MM.1S (cell line): Measurements from ENCODE around the gene HEBP2.
A peak's percentile ranks its signal among the peaks of the same experiment; 100 is the strongest.
"Not testable (repeated sequence)": the region's sequence is repeated elsewhere in the genome, so short reads cannot be mapped to it uniquely, and the experiment has no call there.

Source experiments
- DNase-seq: peaks from one replicate; pipeline ENCODE4 v3.0.0-alpha.2; 2015
- H2AFZ ChIP-seq: fragments of 300-600 bp; sonication (generic); 2 replicates; pipeline ENCODE4 v1.6.0; 2016; ENCODE audit warnings: antibody characterized with exemption, low read length
- H3F3A ChIP-seq: fragments of 300-600 bp; sonication (generic); 2 replicates; pipeline ENCODE4 v1.6.1; 2016; ENCODE audit warnings: mild to moderate bottlenecking, antibody characterized with exemption, low read length, moderate library complexity, mixed read lengths; ENCODE audit not compliant: insufficient read depth
- H3K27ac ChIP-seq: fragments of 300-600 bp; sonication (generic); 2 replicates; pipeline ENCODE4 v1.5.1; 2016; ENCODE audit warnings: mild to moderate bottlenecking, low read length
- H3K27me3 ChIP-seq: fragments of 300-600 bp; sonication (generic); replicated peaks from 2 replicates; pipeline ENCODE4 v1.6.0; 2016; ENCODE audit warnings: low read length; ENCODE audit not compliant: insufficient read depth
- H3K36me3 ChIP-seq: fragments of 300-600 bp; sonication (generic); replicated peaks from 2 replicates; pipeline ENCODE4 v1.6.1; 2016; ENCODE audit warnings: mild to moderate bottlenecking, low read length, mixed read lengths; ENCODE audit not compliant: insufficient read depth
- H3K4me1 ChIP-seq: fragments of 300-600 bp; sonication (generic); 2 replicates; pipeline ENCODE4 v1.6.1; 2016; ENCODE audit warnings: low read length, mixed read lengths
- H3K4me2 ChIP-seq: fragments of 300-600 bp; sonication (generic); 2 replicates; pipeline ENCODE4 v1.6.0; 2016; ENCODE audit warnings: low read depth, low read length
- H3K4me3 ChIP-seq: fragments of 300-600 bp; sonication (generic); 2 replicates; pipeline ENCODE4 v1.5.1; 2016; ENCODE audit warnings: low read length, mixed read lengths
- H3K79me2 ChIP-seq: fragments of 300-600 bp; sonication (generic); 2 replicates; pipeline ENCODE4 v1.6.1; 2016; ENCODE audit warnings: mixed run types, low read length, mixed read lengths
- H3K9ac ChIP-seq: fragments of 300-600 bp; sonication (generic); 2 replicates; pipeline ENCODE4 v1.6.1; 2016; ENCODE audit warnings: low read length, mixed read lengths
- H3K9me2 ChIP-seq: fragments of 300-600 bp; sonication (generic); replicated peaks from 2 replicates; pipeline ENCODE4 v1.6.1; 2016; ENCODE audit warnings: mild to moderate bottlenecking, low read length, mixed read lengths; ENCODE audit not compliant: insufficient read depth
- H3K9me3 ChIP-seq: fragments of 300-600 bp; sonication (generic); replicated peaks from 2 replicates; pipeline ENCODE4 v1.6.1; 2016; ENCODE audit warnings: mild to moderate bottlenecking, low read length, mixed read lengths; ENCODE audit not compliant: insufficient read depth
- H4K20me1 ChIP-seq: fragments of 300-600 bp; sonication (generic); 2 replicates; pipeline ENCODE4 v1.6.1; 2016; ENCODE audit warnings: mild to moderate bottlenecking, low read length, moderate library complexity, mixed read lengths; ENCODE audit not compliant: insufficient read depth
- CTCF ChIP-seq: fragments of 300-600 bp; sonication (generic); IDR thresholded peaks from 2 replicates; pipeline ENCODE4 v1.5.1; 2016; ENCODE audit warnings: antibody characterized with exemption, low read length, mixed read lengths
- EZH2 ChIP-seq: fragments of 300-600 bp; sonication (generic); optimal IDR thresholded peaks from 2 replicates; pipeline ENCODE3; 2017; ENCODE audit warnings: low read depth, mild to moderate bottlenecking, antibody characterized with exemption, low read length, mixed read lengths
- EZH2phosphoT487 ChIP-seq: fragments of 300-600 bp; sonication (generic); IDR thresholded peaks from 2 replicates; pipeline ENCODE4 v1.6.1; 2018; ENCODE audit warnings: antibody characterized with exemption, low read length

HEBP2 gene

DNA sequence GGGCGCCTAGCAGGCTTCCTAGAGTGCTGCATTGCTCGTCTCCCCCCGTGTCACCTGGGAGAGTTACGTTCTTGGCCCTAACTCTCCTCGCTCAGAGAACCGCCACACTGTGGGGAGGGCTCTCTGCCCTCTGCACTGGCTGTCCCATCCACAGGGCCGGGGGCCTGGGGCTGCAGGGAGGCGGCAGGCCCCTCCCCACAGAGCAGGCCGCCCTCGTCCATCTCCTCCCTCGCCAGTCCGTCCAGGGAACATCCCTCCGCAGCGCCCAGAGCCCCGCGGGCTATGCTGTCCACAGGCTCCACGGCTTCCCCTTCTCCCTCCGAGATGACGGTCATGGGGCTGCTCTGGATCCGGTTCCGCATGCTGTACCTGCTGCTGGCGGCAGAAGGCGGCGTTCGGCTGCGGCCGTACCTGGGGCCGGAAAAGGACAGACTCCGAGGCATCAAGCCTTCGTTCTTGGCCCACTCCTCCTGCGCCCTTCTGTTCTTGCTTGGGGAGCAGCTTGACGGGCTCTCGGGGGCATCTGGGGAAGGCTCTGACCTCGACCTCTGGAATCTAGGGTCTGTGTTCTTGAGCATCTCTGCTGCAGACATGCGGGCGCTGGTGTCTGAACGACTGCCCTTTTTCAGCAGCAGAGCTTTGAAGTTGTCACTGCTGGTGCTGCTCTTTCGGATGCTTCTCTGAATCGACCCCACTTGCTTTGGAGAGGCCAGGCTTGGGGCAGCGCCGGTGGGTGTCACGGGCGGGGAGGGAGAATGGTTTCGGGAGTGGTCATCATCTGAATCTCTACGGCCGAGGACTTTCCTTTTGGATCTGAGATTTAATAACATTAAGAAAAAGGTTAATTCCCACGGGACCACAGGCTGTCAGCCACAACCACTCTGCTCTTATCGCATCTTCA, 20.2 kb downstream of the HEBP2 start:
- no peaks in the 10 kb centered on the region for H3K27me3 ChIP-seq
- no peak overlapping the region for H3K27ac ChIP-seq
- no peak for TF ChIP-seq EZH2phosphoT487
- TF ChIP-seq CTCF: no peak
- TF ChIP-seq EZH2: no peak
- no peak for DNase-seq
- H3K9me3 ChIP-seq: no peaks in the 10 kb centered on the region
- H3K36me3 ChIP-seq: no peaks in the 10 kb centered on the region
- H3K79me2 ChIP-seq: no peaks in the 10 kb centered on the region
- no peaks in the 10 kb centered on the region for H4K20me1 ChIP-seq
- no peak overlapping the region for H2AFZ ChIP-seq
- H3K4me1 ChIP-seq: no peaks in the 10 kb centered on the region
- H3K4me3 ChIP-seq: no peak overlapping the region
- no peak overlapping the region for H3K9ac ChIP-seq
- no peaks in the 10 kb centered on the region for H3K9me2 ChIP-seq
- no peak overlapping the region for H3K4me2 ChIP-seq
- H3F3A ChIP-seq: no peaks in the 10 kb centered on the region

DNA sequence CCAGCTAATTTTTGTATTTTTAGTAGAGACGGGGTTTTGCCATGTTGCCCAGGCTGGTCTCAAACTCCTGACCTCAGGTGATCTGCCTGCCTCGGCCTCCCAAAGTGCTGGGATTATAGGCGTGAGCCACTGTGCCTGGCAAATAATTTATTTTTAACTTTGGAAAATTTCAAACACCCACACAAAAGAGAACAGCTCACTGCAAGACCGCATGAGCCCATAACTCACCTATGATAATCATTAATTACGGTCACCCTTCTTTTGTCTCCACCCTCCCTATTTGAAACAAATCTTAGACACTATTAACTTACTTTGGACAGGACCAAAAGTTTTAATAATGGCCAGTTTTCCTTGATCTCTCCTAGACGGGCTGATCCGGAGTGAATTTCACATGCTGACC, 21.2 kb downstream of the HEBP2 start:
- H2AFZ ChIP-seq, H3K9ac ChIP-seq, H3K4me3 ChIP-seq, H3K79me2 ChIP-seq, H3K4me2 ChIP-seq, H3K4me1 ChIP-seq, H3K36me3 ChIP-seq, H4K20me1 ChIP-seq, H3F3A ChIP-seq, H3K27me3 ChIP-seq, H3K9me3 ChIP-seq, H3K27ac ChIP-seq, DNase-seq, H3K9me2 ChIP-seq: not testable (repeated sequence)

DNA sequence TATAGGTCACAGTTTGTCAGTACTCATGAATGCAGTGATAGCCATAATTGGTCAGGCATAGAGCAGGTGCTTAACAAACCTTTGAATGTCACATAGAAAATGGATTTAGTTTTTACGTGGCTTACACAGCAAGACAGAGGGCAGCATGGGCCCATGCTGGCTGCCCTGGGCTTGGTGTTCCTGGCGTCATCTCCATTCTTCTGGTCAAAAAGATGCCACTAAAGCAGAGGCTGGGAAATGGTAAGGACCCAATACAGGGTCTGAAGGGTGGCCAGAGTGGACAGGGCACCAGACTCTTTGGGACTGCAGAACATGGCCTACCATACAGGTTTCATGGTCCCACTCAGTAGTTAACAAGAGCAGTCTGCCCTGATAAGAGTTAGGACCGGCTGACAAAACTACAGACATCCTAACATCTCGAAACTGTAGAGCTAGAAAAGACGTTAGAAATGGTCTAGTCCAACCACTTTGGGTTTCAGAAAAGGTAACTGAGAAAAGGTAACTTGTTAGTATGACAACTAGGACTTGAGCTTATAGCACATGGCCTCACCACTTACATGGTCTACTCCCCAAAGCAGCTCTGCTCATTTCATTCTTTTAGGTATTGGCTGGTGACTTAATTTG, 22.6 kb downstream of the HEBP2 start:
- H3K9me2 ChIP-seq: no peaks in the 10 kb centered on the region
- H3K4me3 ChIP-seq: no peak overlapping the region
- H3F3A ChIP-seq: no peaks in the 10 kb centered on the region
- no peak overlapping the region for H2AFZ ChIP-seq
- no peaks in the 10 kb centered on the region for H3K4me1 ChIP-seq
- H3K4me2 ChIP-seq: no peak overlapping the region
- H4K20me1 ChIP-seq: no peaks in the 10 kb centered on the region
- no peaks in the 10 kb centered on the region for H3K79me2 ChIP-seq
- H3K27me3 ChIP-seq: no peaks in the 10 kb centered on the region
- TF ChIP-seq CTCF: no peak
- TF ChIP-seq EZH2: no peak
- TF ChIP-seq EZH2phosphoT487: no peak
- no peak overlapping the region for H3K9ac ChIP-seq
- H3K36me3 ChIP-seq: no peaks in the 10 kb centered on the region
- no peak overlapping the region for H3K27ac ChIP-seq
- DNase-seq: peak; percentile 15
- no peaks in the 10 kb centered on the region for H3K9me3 ChIP-seq

GRCh38 chr6:138427701-138428100, 23.7 kb downstream of the HEBP2 start:
- no peak overlapping the region for H3K4me3 ChIP-seq
- H3K9me3 ChIP-seq: no peaks in the 10 kb centered on the region
- no peak overlapping the region for H3K27ac ChIP-seq
- no peaks in the 10 kb centered on the region for H3K79me2 ChIP-seq
- H4K20me1 ChIP-seq: no peaks in the 10 kb centered on the region
- no peak overlapping the region for H3K4me2 ChIP-seq
- no peaks in the 10 kb centered on the region for H3K27me3 ChIP-seq
- no peak overlapping the region for H3K9ac ChIP-seq
- DNase-seq: no peak
- no peaks in the 10 kb centered on the region for H3K9me2 ChIP-seq
- H3F3A ChIP-seq: no peaks in the 10 kb centered on the region
- no peak overlapping the region for H2AFZ ChIP-seq
- TF ChIP-seq CTCF: no peak
- no peak for TF ChIP-seq EZH2
- no peak for TF ChIP-seq EZH2phosphoT487
- no peaks in the 10 kb centered on the region for H3K4me1 ChIP-seq
- H3K36me3 ChIP-seq: no peaks in the 10 kb centered on the region
